DND-41 (cell line): ENCODE data around the gene ZNRF1.

Source experiments
- EZH2 ChIP-seq: IDR thresholded peaks from 3 replicates; pipeline ENCODE4 v1.6.1; 2012; ENCODE audit warnings: borderline replicate concordance, low read depth, mild to moderate bottlenecking, moderate library complexity, low read length, inconsistent platforms; ENCODE audit not compliant: severe bottlenecking
- TF ChIP-seq, protein P1 (sequence below): IDR thresholded peaks from 2 replicates; pipeline ENCODE4 v1.5.1; 2012; ENCODE audit warnings: borderline replicate concordance, low read length, moderate library complexity, mild to moderate bottlenecking; ENCODE audit not compliant: poor library complexity, severe bottlenecking; ENCODE audit errors: extremely low read depth

GRCh38 chr16:74982256-74982655 is 16.6 kb upstream of the ZNRF1 start:
- no peak for TF ChIP-seq EZH2
- TF ChIP-seq, protein P1, sequence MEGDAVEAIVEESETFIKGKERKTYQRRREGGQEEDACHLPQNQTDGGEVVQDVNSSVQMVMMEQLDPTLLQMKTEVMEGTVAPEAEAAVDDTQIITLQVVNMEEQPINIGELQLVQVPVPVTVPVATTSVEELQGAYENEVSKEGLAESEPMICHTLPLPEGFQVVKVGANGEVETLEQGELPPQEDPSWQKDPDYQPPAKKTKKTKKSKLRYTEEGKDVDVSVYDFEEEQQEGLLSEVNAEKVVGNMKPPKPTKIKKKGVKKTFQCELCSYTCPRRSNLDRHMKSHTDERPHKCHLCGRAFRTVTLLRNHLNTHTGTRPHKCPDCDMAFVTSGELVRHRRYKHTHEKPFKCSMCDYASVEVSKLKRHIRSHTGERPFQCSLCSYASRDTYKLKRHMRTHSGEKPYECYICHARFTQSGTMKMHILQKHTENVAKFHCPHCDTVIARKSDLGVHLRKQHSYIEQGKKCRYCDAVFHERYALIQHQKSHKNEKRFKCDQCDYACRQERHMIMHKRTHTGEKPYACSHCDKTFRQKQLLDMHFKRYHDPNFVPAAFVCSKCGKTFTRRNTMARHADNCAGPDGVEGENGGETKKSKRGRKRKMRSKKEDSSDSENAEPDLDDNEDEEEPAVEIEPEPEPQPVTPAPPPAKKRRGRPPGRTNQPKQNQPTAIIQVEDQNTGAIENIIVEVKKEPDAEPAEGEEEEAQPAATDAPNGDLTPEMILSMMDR: no peak
